K562 (cell line): Measurements from ENCODE around the gene CLCNKA. TPM values are rescaled to one million over a fixed set of nuclear protein-coding genes. Genes with fewer than 3 reads are reported as not detected.

Experiments used
- CBX8 ChIP-seq: fragments of 200-600 bp; sonication (generic); IDR thresholded peaks from 2 replicates; pipeline ENCODE4 v1.6.1; 2012; ENCODE audit warnings: borderline replicate concordance, mixed run types, low read depth, mild to moderate bottlenecking, moderate library complexity, mixed read lengths, low read length, control low read depth, inconsistent platforms; ENCODE audit not compliant: poor library complexity, severe bottlenecking; ENCODE audit errors: extremely low read depth
- HNRNPK ChIP-seq: fragments of 200-400 bp; formaldehyde crosslinking; IDR thresholded peaks from one replicate; pipeline ENCODE4 v1.6.1; 2018; ENCODE audit warnings: mild to moderate bottlenecking, low read depth, low read length; ENCODE audit not compliant: poor library complexity, severe bottlenecking
- NUFIP1 ChIP-seq: fragments of 450-650 bp; IDR thresholded peaks from 2 replicates; pipeline ENCODE4 v1.6.1; 2018; ENCODE audit not compliant: partially characterized antibody
- PTBP1 ChIP-seq: fragments of 200-400 bp; formaldehyde crosslinking; IDR thresholded peaks from 2 replicates; pipeline ENCODE4 v1.6.1; 2017; ENCODE audit warnings: low read depth, low read length
- SNIP1 ChIP-seq: fragments of 450-650 bp; IDR thresholded peaks from 2 replicates; pipeline ENCODE4 v1.7.1; 2017; ENCODE audit warnings: low read depth, mild to moderate bottlenecking
- TBP ChIP-seq: optimal IDR thresholded peaks from 2 replicates; pipeline ENCODE3; 2011; ENCODE audit warnings: low read depth, low read length, improper control_type of control experiment
- ZKSCAN3 ChIP-seq: fragments of 250-450 bp; sonication (Bioruptor Pico); IDR thresholded peaks from 2 replicates; pipeline ENCODE4 v1.4.0; 2020
- ZNF324 ChIP-seq: fragments of 250-450 bp; sonication (Bioruptor Pico); IDR thresholded peaks from 2 replicates; pipeline ENCODE4 v1.4.0; 2020; ENCODE audit warnings: mild to moderate bottlenecking
- ZNF384 ChIP-seq: IDR thresholded peaks from 2 replicates; pipeline ENCODE4 v1.6.1; 2012; ENCODE audit warnings: low read depth, low read length, improper control_type of control experiment
- ZNF644 ChIP-seq: fragments of 200-800 bp; sonication (Bioruptor generic); IDR thresholded peaks from 2 replicates; pipeline ENCODE4 v1.6.1; 2016; ENCODE audit warnings: low read depth, missing genetic modification characterization, missing compliant biosample characterization
- polyA plus RNA-seq, 8 experiments: library from polyadenylated mRNA; depleted of rRNA in 4 of 8; stranded (reverse) in 5 of 8; unstranded in 3 of 8; fragments of >200 nt; fragmentation: Nextera tagmentation in 2 of 8; fragmentation: Illumina TruSeq in 1 of 8; extraction: Ambion mirVana in 2 of 8; extraction: Trizol in 1 of 8; gene quantifications; 2 replicates each; pipeline versions ENCODE4 v1.2.1 to v1.2.3, GENCODE V29; 2011 to 2014; ENCODE audit warnings: inconsistent platforms in 1 of 8, missing spikeins in 1 of 8
- total RNA-seq, 7 experiments: library from RNA; depleted of rRNA in 6 of 7; stranded (reverse); fragments of >200 nt in 6 of 7; fragmentation: Illumina TruSeq in 2 of 7; extraction: Trizol in 2 of 7; gene quantifications; 2 replicates each; pipeline versions ENCODE4 v1.2.1 to v1.2.3, GENCODE V29; 2011 to 2021; ENCODE audit warnings: low replicate concordance in 1 of 7
- TF ChIP-seq, protein P1 (sequence below): fragments of 450-650 bp; formaldehyde crosslinking; conservative IDR thresholded peaks from 2 replicates; pipeline ENCODE4 v1.4.0; 2022; ENCODE audit warnings: mild to moderate bottlenecking, missing genetic modification characterization
- TF ChIP-seq, protein P2 (sequence below): IDR thresholded peaks from 2 replicates; pipeline ENCODE4 v1.6.1; 2012; ENCODE audit warnings: low read depth, low read length, improper control_type of control experiment, borderline replicate concordance
- TF ChIP-seq, protein P3 (sequence below): fragments of 450-650 bp; conservative IDR thresholded peaks from 2 replicates; pipeline ENCODE4 v1.6.1; 2016; ENCODE audit warnings: missing genetic modification characterization, low read depth, mild to moderate bottlenecking, missing compliant biosample characterization, moderate library complexity
- TF ChIP-seq, protein P4 (sequence below): IDR thresholded peaks from 2 replicates; pipeline ENCODE4 v1.6.1; 2014; ENCODE audit warnings: antibody characterized with exemption
- TF ChIP-seq, protein P5 (sequence below), 2 experiments: fragments of 250-450 bp in 1 of 2; fragments of 450-650 bp in 1 of 2; sonication (Bioruptor Pico) in 1 of 2; IDR thresholded peaks; 2 replicates each; pipeline versions ENCODE4 v1.6.1 to v1.8.0; 2016 to 2021; ENCODE audit warnings: mild to moderate bottlenecking in 2 of 2, moderate library complexity in 2 of 2, missing compliant biosample characterization in 1 of 2, missing genetic modification characterization in 1 of 2
- TF ChIP-seq, protein P6 (sequence below): fragments of 450-650 bp; IDR thresholded peaks from 2 replicates; pipeline ENCODE4 v1.6.1; 2014; ENCODE audit warnings: low read depth, mild to moderate bottlenecking, moderate library complexity, borderline replicate concordance
- TF ChIP-seq, protein P7 (sequence below): IDR thresholded peaks from 2 replicates; pipeline ENCODE4 v1.6.1; 2011; ENCODE audit not compliant: insufficient read length; ENCODE audit errors: extremely low read depth

Gene CLCNKA
- total and polyA plus RNA-seq, 9 of the 15 experiments (the other 6 are each of a cell fraction or from before 2014, with no cell fraction given), result 0.03 to 0.37 (median 0.10) TPM; not detected in 3

DNA sequence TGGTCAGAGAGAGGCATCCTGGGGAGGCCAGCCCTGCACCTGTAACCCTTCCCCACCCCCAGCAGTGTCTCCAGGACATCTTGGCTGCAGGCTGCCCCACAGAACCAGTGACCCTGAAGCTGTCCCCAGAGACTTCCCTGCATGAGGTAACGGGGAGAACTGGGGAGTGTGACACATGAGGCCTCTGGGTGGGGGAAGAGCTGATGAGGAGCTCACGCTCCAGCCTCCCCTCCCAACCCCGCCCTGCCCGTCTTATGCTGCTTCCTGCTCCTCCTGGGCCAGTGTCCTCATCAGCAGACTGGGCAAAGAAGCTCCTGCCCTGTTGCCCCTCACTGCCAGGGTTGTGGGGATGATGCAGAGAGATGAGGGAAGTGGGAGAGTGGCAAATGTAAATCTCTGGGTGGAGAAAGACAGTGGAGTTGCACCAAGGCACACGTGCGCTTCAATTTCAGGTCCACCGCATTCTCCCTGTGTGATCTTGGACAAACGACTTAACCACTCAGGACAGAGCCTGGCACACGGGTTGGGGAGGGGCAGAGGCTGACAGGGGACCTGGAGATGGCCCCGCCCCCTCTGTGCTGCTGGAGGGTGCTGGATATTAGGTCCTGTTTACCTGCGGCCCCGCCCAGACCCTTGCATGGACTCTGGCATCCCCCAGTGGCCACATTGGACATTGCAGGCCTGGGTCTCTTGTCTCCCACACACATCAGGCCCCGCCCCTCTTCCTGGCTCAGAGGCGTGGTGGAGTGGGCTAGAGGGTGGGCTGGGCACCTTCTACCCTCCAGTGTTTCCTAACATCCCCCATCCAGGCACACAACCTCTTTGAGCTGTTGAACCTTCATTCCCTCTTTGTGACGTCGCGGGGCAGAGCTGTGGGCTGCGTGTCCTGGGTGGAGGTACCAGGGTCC lies 34.0 kb downstream of the CLCNKA start (continued):
- no peak for TF ChIP-seq SNIP1
- no peak for TF ChIP-seq HNRNPK
- TF ChIP-seq, protein P1, sequence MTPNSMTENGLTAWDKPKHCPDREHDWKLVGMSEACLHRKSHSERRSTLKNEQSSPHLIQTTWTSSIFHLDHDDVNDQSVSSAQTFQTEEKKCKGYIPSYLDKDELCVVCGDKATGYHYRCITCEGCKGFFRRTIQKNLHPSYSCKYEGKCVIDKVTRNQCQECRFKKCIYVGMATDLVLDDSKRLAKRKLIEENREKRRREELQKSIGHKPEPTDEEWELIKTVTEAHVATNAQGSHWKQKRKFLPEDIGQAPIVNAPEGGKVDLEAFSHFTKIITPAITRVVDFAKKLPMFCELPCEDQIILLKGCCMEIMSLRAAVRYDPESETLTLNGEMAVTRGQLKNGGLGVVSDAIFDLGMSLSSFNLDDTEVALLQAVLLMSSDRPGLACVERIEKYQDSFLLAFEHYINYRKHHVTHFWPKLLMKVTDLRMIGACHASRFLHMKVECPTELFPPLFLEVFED (CRISPR knock-in tag), result no peak; the same call in 1 of the 2 replicates
- TF ChIP-seq TBP, result no peak
- TF ChIP-seq, protein P2, sequence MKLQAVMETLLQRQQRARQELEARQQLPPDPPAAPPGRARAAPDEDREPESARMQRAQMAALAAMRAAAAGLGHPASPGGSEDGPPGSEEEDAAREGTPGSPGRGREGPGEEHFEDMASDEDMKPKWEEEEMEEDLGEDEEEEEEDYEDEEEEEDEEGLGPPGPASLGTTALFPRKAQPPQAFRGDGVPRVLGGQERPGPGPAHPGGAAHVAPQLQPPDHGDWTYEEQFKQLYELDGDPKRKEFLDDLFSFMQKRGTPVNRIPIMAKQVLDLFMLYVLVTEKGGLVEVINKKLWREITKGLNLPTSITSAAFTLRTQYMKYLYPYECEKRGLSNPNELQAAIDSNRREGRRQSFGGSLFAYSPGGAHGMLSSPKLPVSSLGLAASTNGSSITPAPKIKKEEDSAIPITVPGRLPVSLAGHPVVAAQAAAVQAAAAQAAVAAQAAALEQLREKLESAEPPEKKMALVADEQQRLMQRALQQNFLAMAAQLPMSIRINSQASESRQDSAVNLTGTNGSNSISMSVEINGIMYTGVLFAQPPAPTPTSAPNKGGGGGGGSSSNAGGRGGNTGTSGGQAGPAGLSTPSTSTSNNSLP, result peak; percentile 62; the same call in 1 of the 2 replicates
- TF ChIP-seq ZNF384, result no peak
- TF ChIP-seq, protein P3, sequence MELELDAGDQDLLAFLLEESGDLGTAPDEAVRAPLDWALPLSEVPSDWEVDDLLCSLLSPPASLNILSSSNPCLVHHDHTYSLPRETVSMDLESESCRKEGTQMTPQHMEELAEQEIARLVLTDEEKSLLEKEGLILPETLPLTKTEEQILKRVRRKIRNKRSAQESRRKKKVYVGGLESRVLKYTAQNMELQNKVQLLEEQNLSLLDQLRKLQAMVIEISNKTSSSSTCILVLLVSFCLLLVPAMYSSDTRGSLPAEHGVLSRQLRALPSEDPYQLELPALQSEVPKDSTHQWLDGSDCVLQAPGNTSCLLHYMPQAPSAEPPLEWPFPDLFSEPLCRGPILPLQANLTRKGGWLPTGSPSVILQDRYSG, result no peak
- TF ChIP-seq CBX8, result no peak
- no peak for TF ChIP-seq NUFIP1
- no peak for TF ChIP-seq ZNF644
- TF ChIP-seq, protein P4, sequence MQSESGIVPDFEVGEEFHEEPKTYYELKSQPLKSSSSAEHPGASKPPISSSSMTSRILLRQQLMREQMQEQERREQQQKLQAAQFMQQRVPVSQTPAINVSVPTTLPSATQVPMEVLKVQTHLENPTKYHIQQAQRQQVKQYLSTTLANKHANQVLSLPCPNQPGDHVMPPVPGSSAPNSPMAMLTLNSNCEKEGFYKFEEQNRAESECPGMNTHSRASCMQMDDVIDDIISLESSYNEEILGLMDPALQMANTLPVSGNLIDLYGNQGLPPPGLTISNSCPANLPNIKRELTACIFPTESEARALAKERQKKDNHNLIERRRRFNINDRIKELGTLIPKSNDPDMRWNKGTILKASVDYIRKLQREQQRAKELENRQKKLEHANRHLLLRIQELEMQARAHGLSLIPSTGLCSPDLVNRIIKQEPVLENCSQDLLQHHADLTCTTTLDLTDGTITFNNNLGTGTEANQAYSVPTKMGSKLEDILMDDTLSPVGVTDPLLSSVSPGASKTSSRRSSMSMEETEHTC, result no peak
- no peak for TF ChIP-seq ZKSCAN3
- TF ChIP-seq ZNF324 (CRISPR knock-in tag), result no peak
- TF ChIP-seq, protein P5, sequence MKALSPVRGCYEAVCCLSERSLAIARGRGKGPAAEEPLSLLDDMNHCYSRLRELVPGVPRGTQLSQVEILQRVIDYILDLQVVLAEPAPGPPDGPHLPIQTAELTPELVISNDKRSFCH (CRISPR knock-in tag; IDR thresholded peaks at IDR 0.05), result no peak
- TF ChIP-seq, protein P5 (tag; IDR thresholded peaks at IDR 0.05), result no peak
- TF ChIP-seq, protein P6, sequence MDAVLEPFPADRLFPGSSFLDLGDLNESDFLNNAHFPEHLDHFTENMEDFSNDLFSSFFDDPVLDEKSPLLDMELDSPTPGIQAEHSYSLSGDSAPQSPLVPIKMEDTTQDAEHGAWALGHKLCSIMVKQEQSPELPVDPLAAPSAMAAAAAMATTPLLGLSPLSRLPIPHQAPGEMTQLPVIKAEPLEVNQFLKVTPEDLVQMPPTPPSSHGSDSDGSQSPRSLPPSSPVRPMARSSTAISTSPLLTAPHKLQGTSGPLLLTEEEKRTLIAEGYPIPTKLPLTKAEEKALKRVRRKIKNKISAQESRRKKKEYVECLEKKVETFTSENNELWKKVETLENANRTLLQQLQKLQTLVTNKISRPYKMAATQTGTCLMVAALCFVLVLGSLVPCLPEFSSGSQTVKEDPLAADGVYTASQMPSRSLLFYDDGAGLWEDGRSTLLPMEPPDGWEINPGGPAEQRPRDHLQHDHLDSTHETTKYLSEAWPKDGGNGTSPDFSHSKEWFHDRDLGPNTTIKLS, result no peak
- TF ChIP-seq PTBP1, result no peak
- TF ChIP-seq, protein P7, sequence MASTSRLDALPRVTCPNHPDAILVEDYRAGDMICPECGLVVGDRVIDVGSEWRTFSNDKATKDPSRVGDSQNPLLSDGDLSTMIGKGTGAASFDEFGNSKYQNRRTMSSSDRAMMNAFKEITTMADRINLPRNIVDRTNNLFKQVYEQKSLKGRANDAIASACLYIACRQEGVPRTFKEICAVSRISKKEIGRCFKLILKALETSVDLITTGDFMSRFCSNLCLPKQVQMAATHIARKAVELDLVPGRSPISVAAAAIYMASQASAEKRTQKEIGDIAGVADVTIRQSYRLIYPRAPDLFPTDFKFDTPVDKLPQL, result no peak
